GM19328 (cell line): ENCODE results near the gene MEIS1.

Experiments
- ATAC-seq: cut with Tn5 transposase; IDR thresholded peaks from one replicate; pipeline ENCODE4 v1.9.1; 2021; ENCODE audit warnings: mild to moderate bottlenecking, moderate library complexity; ENCODE audit not compliant: unreplicated experiment

The MEIS1 gene

DNA sequence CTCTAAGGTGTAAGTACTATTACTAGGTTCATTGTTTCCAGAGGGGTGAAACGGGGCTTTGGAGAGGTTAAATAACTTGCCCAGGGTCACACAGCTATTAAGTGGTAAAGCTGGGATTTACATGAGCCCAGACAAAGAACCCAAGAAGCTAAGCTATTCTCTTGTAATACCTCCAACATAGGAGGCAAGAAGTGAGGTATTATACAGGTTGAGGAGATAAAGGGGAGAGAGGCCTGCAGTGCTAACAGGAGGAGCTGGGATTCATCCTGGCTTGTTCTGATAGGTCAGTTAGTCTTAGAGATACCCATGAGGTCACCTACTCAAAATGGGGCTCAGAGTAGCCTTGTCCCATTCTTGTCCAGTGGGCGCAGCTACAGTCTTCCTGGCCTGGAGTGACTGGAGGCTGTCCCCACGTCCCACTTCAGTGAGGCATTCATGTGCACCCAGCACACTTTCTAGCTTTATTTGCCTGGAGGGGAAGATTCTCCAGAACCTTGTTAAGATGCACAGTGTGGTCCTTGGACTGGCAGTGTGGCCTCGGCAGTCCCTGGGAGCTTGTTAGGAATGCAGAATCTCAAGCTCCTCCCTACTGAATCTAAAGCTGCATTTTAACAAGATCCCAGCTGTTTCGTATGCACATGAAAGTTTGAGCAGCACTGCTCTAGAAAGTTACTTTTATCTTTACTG lies 63.5 kb downstream of the MEIS1 start:
- ATAC-seq, result no peak

DNA sequence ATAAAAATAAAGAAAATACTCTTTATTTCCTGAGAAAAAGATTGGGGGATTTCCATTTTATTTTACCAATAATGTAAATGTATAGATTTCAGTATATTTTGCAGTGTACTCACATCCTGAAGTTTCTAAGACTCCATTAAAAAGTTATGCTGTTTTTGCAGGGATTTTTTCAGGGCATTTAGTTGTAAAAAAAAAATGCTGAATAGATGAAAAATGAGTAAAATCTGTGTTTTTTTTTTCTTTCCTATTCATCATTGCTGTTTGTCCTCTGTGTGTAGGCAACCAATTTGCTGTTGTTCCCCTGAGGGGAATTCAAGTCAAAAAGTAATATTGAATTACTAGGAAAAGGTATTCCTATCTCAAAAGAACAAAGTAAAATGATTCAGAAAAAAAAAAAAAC lies 66.3 kb downstream of the MEIS1 start:
- ATAC-seq, result no peak

DNA sequence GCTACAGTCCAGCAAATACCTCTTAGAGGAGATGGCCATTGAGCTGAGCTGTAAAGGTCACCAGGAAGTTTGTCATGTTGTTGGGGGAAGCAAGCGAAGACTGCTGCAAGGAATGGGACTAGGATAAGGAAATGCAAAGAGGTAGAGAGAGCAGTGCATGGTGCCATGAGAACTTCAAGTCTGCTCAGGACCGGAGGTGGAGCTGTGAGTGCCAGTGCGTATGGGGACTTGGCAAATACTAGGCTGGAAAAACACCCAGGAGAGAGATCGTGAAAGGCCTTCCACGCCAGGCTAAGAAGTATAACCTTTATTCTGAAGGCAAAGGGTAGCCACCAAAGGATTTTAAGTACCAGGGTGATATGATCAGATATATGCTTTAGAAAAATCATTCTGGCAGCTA lies 71.3 kb downstream of the MEIS1 start:
- ATAC-seq, result no peak

DNA sequence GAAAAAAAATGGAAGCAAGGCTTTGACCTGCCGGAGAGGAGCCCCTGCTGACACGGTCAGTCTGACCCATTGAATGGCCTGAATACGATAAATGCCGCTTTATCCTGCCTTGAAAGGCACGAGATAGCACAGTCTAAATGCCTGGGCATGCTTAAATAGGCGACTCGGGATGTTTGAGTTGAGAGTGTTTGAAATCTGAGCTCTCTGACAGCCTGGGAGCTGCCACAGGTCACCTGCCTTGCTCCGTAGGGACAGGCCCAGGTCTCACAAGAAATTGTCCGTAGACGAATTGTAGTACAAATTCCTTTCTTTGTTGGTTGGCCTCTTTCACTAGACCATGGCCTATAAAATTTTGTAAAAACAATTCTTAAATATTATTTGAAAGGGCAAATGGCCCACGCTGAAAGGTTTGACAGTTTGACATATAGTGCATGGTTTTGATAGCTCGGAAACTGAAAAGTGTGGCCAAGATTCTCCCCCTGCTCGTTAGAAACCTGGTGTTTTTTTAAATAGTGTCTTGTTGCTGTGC lies 72.8 kb downstream of the MEIS1 start:
- no peak for ATAC-seq

DNA sequence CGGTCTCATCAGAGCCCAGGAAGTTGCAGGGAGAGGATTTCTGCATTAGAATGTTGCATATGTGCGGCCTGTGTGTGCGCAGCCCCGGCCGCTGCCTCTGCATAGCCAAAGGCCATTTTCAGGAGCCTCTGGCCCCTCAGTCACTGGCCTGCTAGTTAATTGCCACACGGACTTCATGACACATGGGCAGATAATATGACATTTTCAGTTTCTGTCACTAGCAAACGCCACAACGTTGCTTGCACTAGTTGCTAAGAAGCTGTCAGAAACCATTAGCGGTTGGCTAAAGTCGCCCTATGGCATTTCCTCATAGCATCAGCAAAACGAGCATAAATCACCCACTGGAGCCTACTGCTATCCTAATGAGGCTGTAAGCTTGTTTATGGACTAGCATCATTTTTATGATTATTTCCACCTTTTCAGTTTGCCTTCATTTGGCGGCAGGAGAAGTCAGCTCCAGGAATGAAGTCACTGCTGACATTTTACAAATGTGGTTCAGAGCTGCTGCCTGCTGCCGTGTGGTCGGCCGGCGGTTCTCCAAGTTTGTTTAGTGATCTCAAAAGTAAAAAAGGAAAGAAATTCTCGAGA lies 73.7 kb downstream of the MEIS1 start:
- ATAC-seq, result no peak

DNA sequence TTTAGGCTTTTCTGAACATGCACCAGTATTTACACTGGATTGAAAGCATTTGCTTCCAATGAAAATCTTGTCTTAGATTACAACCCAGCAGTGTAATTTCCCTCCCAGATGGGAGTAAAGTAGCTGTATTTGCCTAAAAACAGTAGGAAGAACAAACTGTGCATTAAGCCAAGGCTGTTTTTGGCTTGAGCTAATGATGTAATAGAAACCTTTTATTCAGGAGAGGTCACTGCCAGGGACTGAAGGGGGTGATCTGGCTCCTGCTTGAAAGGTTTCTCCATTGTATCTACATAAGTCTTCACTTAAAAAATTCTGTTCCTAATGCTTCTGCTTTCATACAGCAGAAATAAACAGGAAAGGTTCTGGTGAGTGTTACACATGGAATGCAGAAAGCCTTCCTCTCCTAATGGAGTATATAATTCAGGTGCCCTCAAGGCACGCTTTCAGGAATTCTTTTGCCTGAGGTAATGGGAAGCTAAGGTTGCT lies 74.4 kb downstream of the MEIS1 start:
- ATAC-seq, result no peak

DNA sequence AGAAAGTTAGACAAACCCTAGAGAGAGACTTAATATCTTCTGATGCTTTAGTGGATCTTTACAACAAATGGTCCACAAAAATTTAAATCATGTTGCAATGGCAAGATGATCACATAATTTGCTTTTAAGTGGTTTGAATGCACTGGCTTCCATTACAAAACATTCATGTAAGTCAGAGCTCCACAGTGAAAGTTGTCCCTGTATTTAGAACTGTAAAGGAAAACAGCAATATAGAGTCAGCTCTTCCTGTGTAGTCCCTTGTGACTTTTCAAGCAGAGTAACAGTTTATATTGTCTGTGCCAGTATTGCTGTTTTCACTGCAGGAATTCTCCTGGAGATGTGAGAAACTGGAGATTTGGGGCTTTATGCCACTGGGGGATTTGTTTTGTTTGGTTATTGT lies 77.7 kb downstream of the MEIS1 start:
- no peak for ATAC-seq

DNA sequence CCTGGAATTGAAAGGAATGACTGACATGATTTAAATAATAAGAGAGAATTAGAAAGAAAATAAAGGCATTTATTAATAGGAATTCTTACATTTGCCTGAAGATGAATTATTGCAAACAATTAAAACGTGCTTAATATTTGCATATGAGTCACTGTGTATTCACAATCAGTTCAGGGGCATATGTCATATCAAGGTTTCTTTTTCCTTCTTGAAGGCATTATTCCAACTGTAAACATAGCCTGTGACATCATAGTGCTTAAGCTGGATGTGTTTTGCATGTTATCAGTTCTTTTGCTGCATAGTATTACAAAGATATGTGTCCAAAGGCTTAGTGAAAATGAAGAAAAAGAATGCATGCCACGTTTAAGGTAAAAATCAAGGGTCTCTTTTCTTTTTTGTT lies 80.8 kb downstream of the MEIS1 start:
- no peak for ATAC-seq

DNA sequence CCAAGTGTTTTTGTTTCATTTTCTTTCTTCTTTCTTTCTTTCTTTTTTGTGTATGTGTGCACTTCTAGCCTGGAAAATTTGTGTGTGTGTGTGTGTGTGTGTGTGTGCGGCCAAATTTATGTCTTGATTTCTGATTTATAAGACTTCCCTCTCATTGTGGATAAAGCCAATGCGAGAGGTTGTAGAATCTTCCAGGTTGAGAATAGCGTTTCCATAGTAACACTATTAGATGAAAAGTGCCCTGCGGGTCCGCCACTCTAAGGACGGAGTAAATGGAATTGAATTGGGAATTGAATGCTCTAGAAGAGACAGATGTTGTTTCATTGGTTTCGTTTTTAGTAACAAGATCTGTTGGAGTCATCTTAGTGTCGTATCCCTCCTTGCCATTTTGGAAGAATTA lies 81.6 kb downstream of the MEIS1 start:
- no peak for ATAC-seq

DNA sequence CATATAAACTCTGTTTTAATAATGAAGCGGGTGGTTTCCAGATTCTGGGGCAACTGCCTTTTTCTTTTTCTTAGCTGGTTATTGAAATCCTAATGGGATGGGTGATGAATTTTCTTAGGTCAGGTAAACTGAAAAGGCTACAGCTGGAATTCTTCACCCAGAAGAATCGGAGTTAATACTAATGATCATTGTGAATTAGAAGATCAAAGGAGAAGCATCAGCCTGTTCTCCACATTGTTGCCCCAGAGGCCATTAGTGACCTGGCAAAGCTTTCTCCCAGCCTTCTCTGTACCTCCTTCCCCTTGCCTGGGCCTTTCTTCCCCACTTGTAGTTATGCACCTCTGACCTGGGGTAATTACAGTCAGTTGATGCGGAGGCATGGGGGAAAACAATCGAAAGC lies 82.8 kb downstream of the MEIS1 start:
- ATAC-seq, result no peak

DNA sequence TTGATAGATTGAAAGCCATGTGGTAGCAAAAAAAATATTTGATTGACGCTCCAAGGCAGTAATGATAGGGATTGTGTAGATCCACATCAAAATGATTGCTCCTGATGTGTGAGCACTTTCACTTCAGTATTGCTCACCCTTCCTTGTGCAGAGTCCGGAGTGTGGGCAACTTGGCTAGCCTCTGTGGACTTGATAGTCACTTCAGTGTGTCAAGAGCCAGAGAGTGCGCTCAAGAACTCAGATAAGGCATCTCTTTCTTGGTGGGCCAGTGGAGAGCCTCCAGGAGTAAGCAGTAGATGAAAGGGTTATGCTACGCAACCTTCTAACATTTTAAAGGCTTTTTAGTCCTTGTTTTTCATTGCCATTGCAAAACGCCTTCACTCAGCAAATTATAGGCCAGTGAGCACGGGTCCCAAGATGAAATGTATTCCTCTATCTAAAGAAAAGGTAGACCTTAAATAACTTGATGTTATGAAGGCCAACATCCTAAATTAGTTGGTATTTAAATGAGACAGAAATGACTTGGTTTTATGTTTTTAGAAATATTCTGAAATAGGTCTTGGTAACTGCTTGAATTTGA lies 84.4 kb downstream of the MEIS1 start:
- ATAC-seq, result no peak

DNA sequence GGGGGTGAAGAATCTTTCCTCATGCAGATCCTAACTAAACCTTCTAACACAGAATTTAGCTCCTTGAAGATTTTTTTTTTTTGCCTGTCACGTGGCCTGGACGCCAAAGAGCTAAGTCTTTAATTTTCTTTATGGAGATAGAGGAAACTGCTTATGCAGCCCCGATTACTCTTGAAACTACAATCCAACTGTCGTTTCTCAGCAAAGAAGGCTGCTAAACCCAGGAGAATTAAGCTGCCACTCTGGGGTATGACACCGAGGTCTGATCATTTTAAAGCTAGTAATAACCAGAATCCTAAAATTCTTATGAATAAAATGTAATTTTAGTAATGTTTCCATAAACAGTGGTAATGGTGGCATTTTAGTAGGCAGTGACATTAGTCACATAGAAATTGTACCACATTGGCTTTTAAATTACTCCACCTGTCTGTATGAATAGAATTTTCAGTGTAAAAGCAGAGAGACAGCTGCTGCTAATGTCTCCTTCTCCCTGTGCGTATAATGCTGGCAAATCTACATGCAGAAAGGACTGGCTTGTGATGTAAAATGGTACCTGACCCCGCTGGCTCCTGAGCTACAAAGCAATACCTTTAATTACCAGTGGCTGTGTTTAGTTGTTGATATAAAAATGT lies 86.5 kb downstream of the MEIS1 start:
- no peak for ATAC-seq

DNA sequence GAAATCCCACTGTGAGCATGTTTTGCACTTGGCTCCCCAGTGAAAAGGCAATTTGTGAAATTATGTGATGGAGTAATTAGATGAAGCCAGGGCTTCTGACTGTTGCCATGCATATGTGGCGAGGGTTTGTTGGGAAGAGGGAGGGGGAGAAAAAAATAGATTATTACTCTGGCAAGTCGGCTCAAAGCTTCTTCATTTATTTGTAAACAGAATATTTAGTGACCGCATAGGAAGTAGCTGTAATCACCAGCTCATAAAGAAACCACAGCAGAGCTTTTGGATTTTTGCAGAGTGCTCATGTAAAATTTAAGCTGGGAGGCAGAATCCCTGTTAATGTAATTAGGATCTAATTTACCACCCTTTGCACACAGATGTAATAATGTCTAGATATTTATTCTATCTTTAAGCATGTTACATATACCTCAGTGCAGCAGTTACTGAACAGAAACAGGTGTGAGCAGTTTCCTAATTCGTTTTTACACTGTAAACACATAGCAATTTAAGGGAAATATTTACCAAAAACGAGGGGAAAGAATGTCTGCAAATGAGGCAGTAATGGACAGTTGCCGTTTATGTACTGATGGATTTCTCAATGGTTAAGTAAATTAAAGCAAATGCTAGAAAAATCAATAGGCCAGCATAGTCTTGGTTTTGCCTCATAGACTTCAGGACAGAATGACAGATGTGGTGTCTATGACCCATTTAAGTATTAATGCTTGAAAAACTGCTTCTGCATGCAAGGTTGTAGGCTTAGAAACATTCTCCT lies 87.9 kb downstream of the MEIS1 start:
- ATAC-seq, result no peak

DNA sequence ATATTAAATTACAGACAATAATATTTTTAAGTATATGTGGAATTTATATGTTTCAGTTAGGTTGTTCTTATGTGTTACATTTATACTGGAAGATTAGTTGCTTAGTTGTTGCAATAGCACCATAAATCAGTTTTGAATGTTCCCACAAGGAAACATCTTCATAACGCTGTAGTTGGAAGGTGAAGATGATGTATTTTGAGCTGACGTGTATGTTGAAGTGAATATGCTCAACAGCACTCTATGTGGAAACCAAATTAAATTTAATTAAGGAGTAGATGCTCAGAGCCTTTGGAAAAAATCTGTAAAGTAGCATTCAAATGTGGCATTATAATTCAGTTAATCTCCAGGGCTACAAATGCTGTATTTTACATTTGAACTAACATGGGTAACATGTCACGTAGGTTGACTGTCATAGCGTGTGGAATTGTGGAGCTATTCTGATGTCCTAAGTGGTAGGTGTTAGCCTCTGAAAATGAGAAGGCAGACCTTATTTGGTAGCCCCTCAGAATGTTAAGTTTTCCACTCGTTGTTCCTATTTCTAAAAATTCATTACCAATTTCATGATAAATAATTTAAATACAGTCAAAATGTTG lies 88.5 kb downstream of the MEIS1 start:
- no peak for ATAC-seq

DNA sequence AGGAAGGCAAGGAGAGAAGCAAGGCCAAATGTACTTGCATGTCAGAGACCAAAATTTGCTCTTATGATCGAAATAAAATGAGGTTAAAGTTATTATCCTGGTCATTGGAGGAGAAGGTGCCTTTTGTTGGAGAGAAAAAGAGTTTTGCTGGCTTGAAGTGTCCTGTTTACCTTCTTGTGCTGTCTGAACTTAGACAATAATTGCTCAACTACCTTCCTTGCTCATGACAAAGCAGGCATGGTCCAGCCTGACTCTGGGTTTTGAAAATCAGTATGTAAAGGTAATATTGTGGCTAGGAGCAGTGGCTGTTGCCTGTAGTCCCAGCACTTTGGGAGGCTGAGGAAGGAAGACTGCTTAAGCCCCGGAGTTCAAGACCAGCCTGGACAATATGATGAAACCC lies 89.1 kb downstream of the MEIS1 start:
- ATAC-seq, result no peak

DNA sequence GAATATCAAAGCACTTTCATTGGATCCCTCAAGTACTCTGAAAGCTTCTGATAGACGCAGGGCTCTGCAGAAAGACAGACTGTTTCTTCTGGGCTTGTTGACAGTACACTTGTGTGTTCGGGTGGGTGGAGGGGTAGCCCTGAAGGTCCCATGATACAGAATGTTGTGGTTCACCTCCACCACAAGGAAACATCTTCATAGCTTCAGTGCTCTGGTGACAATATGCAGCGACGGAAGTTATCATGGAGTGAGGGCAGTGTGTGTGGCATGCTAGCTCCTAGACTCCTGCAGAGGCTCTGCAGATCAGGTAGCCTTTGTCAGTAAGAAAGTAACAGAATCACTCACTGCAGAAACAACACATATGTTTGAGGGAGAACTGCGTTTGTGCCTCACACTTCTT lies 90.7 kb downstream of the MEIS1 start:
- ATAC-seq, result no peak

DNA sequence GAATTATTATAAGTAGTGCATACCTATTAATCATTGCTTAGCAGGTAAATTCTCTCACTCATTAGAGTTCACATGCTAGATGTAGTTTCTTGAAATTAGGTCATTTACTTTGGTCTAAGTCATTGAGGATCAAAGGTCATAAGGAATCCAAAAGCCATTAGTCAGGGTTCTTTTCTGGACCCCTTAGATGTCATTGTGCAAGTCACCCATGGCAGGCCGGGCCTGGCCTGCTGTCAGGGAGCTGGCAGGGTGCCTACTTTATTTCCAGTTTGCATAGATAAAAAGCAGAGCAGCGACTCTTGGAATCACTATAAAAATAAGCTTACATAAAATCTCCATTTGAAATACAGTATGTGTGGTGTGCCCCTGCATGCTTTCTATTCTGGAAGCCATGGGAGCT lies 91.3 kb downstream of the MEIS1 start:
- no peak for ATAC-seq

DNA sequence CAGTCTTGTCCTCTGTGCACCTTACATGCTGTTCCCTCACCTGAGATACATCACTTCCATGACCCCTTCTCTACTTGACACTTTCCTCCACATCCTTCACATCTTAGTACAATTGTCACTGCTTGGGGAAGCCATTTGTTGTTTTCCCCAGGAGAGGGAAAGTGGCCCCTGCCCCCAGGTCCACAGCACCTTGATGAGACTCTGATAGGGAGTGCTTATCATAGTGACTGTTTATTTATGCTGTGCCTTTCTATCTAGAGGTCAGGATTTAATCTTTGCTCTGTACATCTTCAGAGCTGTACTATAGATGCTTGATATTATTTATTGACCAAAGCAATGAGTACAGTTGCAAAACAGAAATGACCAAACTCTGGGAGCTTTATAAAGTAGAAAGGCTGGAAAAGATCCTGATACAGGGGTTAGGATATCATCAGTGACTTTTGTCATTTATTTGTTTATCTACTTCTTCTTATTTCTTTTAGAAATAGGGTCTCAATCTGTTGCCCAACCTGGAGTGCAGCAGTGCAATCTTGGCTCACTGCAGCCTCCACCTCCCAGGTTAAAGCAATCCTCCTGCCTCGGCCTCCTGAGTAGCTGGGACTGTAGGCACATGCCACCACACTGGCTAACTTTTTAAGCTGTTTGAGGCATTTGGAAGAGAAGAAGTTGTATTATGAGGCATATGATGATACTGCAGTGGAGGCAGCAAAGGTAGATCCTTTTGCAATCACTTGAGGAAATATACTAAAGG lies 94.2 kb downstream of the MEIS1 start:
- ATAC-seq, result no peak

DNA sequence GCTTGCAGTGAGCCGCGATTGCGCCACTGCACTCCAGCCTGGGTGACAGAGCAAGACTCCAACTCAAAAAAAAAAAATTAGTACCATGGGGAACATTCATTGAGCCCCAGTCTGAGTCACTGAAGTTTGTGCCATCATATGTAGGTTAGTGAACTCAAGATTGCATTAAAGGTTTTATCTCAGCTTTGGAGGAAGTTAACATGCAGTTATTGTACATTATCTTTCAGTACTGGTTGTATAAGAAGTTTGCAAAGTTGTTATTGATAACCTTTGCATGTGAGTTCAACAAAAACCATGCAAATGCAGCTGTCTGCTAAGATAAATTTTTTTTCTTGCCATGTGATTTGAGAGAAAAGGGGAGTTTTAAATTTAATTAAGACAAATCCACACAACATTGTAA lies 95.7 kb downstream of the MEIS1 start:
- ATAC-seq, result no peak

DNA sequence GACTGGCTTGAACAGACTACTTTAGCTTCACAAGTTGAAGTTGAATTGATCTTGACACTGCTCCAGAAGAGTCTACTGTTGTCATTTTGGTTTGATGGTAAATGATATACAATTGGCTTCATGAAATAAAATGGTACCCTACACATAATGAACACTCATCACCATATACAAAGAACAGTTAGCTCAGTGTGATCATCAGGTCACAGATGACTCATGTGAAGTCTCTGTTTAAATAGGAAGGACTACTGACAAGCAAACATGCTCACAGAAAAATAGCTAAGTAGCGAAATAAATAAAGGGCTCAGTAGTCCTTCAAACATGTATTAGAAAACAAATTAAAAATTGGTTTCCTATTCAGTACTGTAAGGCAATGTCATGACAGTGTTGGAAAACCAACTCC lies 96.2 kb downstream of the MEIS1 start:
- no peak for ATAC-seq
